RKO (cell line): Measurements from ENCODE around the gene PRDM11.
A peak's percentile ranks its signal among the peaks of the same experiment; 100 is the strongest.
"Not testable (repeated sequence)": the region's sequence is repeated elsewhere in the genome, so short reads cannot be mapped to it uniquely, and the experiment has no call there.

Source experiments
- DNase-seq: peaks from one replicate; pipeline ENCODE4 v3.0.0-alpha.2; 2016; ENCODE audit warnings: low spot score

PRDM11 gene

GRCh38 chr11:45146072-45147016 lies at the start of gene PRDM11:
Gene PRDM11 (plus strand): TSS chr11:45146639. CDS start chr11:45181767, 35,128 bp downstream.
- peak; percentile 79 for DNase-seq

GRCh38 chr11:45097721-45098493 lies 48.5 kb upstream of the PRDM11 start:
- DNase-seq: peak; percentile 59

- DNase-seq: no peak
Measured at GRCh38 chr11:45098929-45099328, 47.5 kb upstream of the PRDM11 start.

- DNase-seq: peak; percentile 40
Measured at GRCh38 chr11:45100339-45100738, 46.1 kb upstream of the PRDM11 start.

GRCh38 chr11:45102361-45102809 lies 44.1 kb upstream of the PRDM11 start:
- DNase-seq: no peak

GRCh38 chr11:45102810-45103621 lies 43.4 kb upstream of the PRDM11 start:
- DNase-seq: peak; percentile 64

- no peak for DNase-seq
Measured at GRCh38 chr11:45104006-45104789, 42.2 kb upstream of the PRDM11 start.

- DNase-seq: no peak
Measured at GRCh38 chr11:45104790-45105084, 41.7 kb upstream of the PRDM11 start.

GRCh38 chr11:45105233-45105983 lies 41.0 kb upstream of the PRDM11 start:
- DNase-seq: peak; percentile 64

- DNase-seq: no peak
Measured at GRCh38 chr11:45105984-45106375, 40.5 kb upstream of the PRDM11 start.

GRCh38 chr11:45106440-45106839 lies 40.0 kb upstream of the PRDM11 start:
- no peak for DNase-seq

- no peak for DNase-seq
Measured at GRCh38 chr11:45107029-45107428, 39.4 kb upstream of the PRDM11 start.

GRCh38 chr11:45108070-45109064 lies 38.1 kb upstream of the PRDM11 start:
- DNase-seq: no peak

- no peak for DNase-seq
Measured at GRCh38 chr11:45109400-45109799, 37.0 kb upstream of the PRDM11 start.

- DNase-seq: peak; percentile 65
Measured at GRCh38 chr11:45110562-45110961, 35.9 kb upstream of the PRDM11 start.

GRCh38 chr11:45113807-45114206 lies 32.6 kb upstream of the PRDM11 start:
- no peak for DNase-seq

GRCh38 chr11:45127836-45128235 lies 18.6 kb upstream of the PRDM11 start:
- DNase-seq: not testable (repeated sequence)

- no peak for DNase-seq
Measured at GRCh38 chr11:45133878-45134277, 12.6 kb upstream of the PRDM11 start.

GRCh38 chr11:45141171-45141570 lies 5.3 kb upstream of the PRDM11 start:
- no peak for DNase-seq
